SK-N-SH (cell line): ENCODE measurements around the gene CCM2. TPM values are rescaled to one million over a fixed set of nuclear protein-coding genes. Genes with fewer than 3 reads are reported as not detected.

Experiments used
- CTCF ChIA-PET: fragments of 300-600, 350-600 bp; formaldehyde crosslinking; extraction: SDS; loops from one replicate; lab custom pipeline; 2021; lab: Yijun Ruan, JAX
- POLR2A ChIA-PET: fragments of 350-600 bp; sonication (Branson Sonifier 250); formaldehyde crosslinking; extraction: SDS; loops from one replicate; lab custom pipeline; 2020; ENCODE audit warnings: antibody characterized with exemption, inconsistent platforms; lab: Yijun Ruan, JAX
- DNase-seq: peaks from one replicate; pipeline ENCODE4 v3.0.0; 2012
- H2AFZ ChIP-seq: fragments of 200-600 bp; sonication (generic); 2 replicates; pipeline ENCODE4 v1.8.1; 2016; ENCODE audit warnings: antibody characterized with exemption, mild to moderate bottlenecking, low read depth
- H3F3A ChIP-seq: fragments of 200-600 bp; sonication (generic); replicated peaks from 2 replicates; pipeline ENCODE3; 2016; ENCODE audit warnings: antibody characterized with exemption, mild to moderate bottlenecking; ENCODE audit not compliant: insufficient read depth
- H3K27ac ChIP-seq, 2 experiments: fragments of 200-500 bp in 1 of 2; fragments of 200-600 bp in 1 of 2; sonication (Bioruptor generic) in 1 of 2; sonication (generic), shearing (Covaris generic) in 1 of 2; 2 replicates each; pipeline versions ENCODE4 v1.5.1 to v1.6.1; 2014 to 2016; ENCODE audit warnings: low read depth in 2 of 2, inconsistent platforms in 1 of 2, low read length in 1 of 2, mild to moderate bottlenecking in 1 of 2, mixed read lengths in 1 of 2
- H3K27me3 ChIP-seq: fragments of 200-600 bp; sonication (generic), shearing (Covaris generic); 2 replicates; pipeline ENCODE4 v1.6.1; 2016; ENCODE audit warnings: mixed run types; ENCODE audit not compliant: insufficient read depth
- H3K36me3 ChIP-seq, 2 experiments: fragments of 200-500 bp in 1 of 2; fragments of 200-600 bp in 1 of 2; sonication (Bioruptor generic) in 1 of 2; sonication (generic) in 1 of 2; replicated peaks in 1 of 2; 2 replicates each; pipeline versions ENCODE3 to v1.5.1; 2014 to 2016; ENCODE audit warnings: low read length in 1 of 2, mild to moderate bottlenecking in 1 of 2; ENCODE audit not compliant: insufficient read depth in 2 of 2, control insufficient read depth in 1 of 2
- H3K4me1 ChIP-seq, 2 experiments: fragments of 200-500 bp in 1 of 2; fragments of 200-600 bp in 1 of 2; sonication (Bioruptor generic) in 1 of 2; sonication (generic), shearing (Covaris generic) in 1 of 2; 2 replicates each; pipeline versions ENCODE4 v1.5.1 to v1.6.1; 2014 to 2016; ENCODE audit warnings: low read depth in 1 of 2, low read length in 1 of 2, mixed run types in 1 of 2; ENCODE audit not compliant: insufficient read depth in 2 of 2, control insufficient read depth in 1 of 2
- H3K4me2 ChIP-seq: fragments of 200-600 bp; sonication (generic), shearing (Covaris generic); 2 replicates; pipeline ENCODE4 v1.6.1; 2017; ENCODE audit warnings: mixed run types
- H3K4me3 ChIP-seq, 2 experiments: fragments of 200-500 bp in 1 of 2; fragments of 200-600 bp in 1 of 2; sonication (Bioruptor generic) in 1 of 2; sonication (generic), shearing (Covaris generic) in 1 of 2; 2 replicates each; pipeline versions ENCODE4 v1.5.1 to v1.8.1; 2014 to 2016; ENCODE audit warnings: low read depth in 2 of 2, inconsistent platforms in 1 of 2, low read length in 1 of 2, mild to moderate bottlenecking in 1 of 2, mixed read lengths in 1 of 2, moderate library complexity in 1 of 2
- H3K79me2 ChIP-seq: fragments of 200-600 bp; sonication (generic); 2 replicates; pipeline ENCODE4 v1.8.1; 2017; ENCODE audit warnings: mild to moderate bottlenecking; ENCODE audit not compliant: insufficient read depth
- H3K9ac ChIP-seq: fragments of 200-600 bp; sonication (generic); 2 replicates; pipeline ENCODE4 v1.6.1; 2017; ENCODE audit warnings: mixed run types
- H3K9me2 ChIP-seq: fragments of 200-600 bp; sonication (generic); 2 replicates; pipeline ENCODE4 v1.6.1; 2017; ENCODE audit warnings: mixed run types
- H3K9me3 ChIP-seq: fragments of 200-600 bp; sonication (generic); 2 replicates; pipeline ENCODE4 v1.6.1; 2017; ENCODE audit warnings: mixed run types, mild to moderate bottlenecking, moderate library complexity
- H4K20me1 ChIP-seq: fragments of 200-600 bp; sonication (generic); 2 replicates; pipeline ENCODE4 v1.6.1; 2017; ENCODE audit warnings: mild to moderate bottlenecking, mixed run types; ENCODE audit not compliant: insufficient read depth
- FOXJ3 ChIP-seq: sonication (generic); formaldehyde crosslinking; IDR thresholded peaks from 2 replicates; pipeline ENCODE4 v1.5.1; 2020; ENCODE audit warnings: mild to moderate bottlenecking, missing genetic modification reagents
- GATA2 ChIP-seq: sonication (generic); formaldehyde crosslinking; IDR thresholded peaks from 2 replicates; pipeline ENCODE4 v1.5.0; 2020; ENCODE audit warnings: mild to moderate bottlenecking, missing genetic modification reagents
- RXRA ChIP-seq: IDR thresholded peaks from 2 replicates; pipeline ENCODE4 v1.4.0; 2012; ENCODE audit warnings: low read depth, mild to moderate bottlenecking, borderline replicate concordance
- SMC3 ChIP-seq: IDR thresholded peaks from 2 replicates; pipeline ENCODE4 v1.6.1; 2012; ENCODE audit warnings: low read depth, low read length, improper control_type of control experiment
- TAF1 ChIP-seq: IDR thresholded peaks from 2 replicates; pipeline ENCODE4 v1.6.1; 2012; ENCODE audit warnings: low read depth, mild to moderate bottlenecking, low read length, moderate library complexity, borderline replicate concordance
- WGBS: methylation state at CpG from one replicate; pipeline ENCODE4 v1.1.6; 2017; ENCODE audit warnings: low lambda C conversion rate; 5-methylcytosine and 5-hydroxymethylcytosine counted together
- polyA plus RNA-seq, 3 experiments: library from polyadenylated mRNA; depleted of rRNA; stranded (reverse); fragments of >200 nt; gene quantifications; 2 replicates each; pipeline ENCODE4 v1.2.3, GENCODE V29; 2012
- TF ChIP-seq, protein P1 (sequence below): IDR thresholded peaks from 2 replicates; pipeline ENCODE4; 2012
- TF ChIP-seq, protein P2 (sequence below): fragments of 200-600 bp; sonication (generic); IDR thresholded peaks from 2 replicates; pipeline ENCODE4 v1.6.1; 2017; ENCODE audit warnings: antibody characterized with exemption, mild to moderate bottlenecking, moderate library complexity

The CCM2 gene
- polyA plus RNA-seq, 1 of the 3 experiments (the other 2 are of a cell fraction): 83.2 TPM

DNA sequence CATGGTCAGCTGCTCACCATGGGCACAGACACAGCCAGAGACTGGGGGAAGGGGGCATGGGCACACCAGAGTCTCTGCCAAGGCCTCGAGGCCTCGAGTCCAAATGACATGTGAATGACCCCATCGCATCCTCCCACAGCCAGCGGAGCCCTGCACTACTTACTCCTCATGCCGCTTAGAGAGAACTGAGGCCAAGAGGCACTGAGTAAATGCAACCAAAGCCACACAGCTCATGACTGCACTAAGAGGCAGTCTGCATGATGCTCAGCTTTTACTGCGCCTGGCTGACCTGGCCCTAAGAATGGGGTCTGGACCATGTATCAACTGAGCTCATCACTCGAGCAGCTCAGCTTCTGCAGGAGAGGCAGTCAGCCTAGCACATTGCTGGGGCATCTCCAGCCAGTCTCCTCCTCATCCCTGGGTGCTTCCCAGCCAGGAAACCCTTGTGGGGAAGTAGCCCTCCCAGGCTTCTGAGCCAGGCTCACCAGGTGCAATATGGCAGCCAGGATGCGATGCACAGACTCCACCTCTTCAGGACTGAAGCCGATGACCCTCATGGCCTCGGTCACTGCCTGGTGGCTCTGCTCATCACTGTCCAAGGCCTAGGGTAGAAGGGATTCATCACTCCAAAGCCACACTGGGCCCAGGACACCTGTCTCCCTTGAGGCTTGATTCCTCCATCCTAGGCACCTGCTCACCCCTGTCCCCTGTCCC is 28.7 kb upstream of the CCM2 start:
- no peaks in the 10 kb centered on the region for H3K9me2 ChIP-seq
- CTCF ChIA-PET: interaction anchor here (0.6 to 6.2 kb wide), 2 partner anchors 140 to 165 kb away, joined by 3 to 125 read pairs; partner anchors contain the start of gene TBRG4
- H3K9ac ChIP-seq: no peak overlapping the region
- no peaks in the 10 kb centered on the region for H3K9me3 ChIP-seq
- TF ChIP-seq, protein P1, sequence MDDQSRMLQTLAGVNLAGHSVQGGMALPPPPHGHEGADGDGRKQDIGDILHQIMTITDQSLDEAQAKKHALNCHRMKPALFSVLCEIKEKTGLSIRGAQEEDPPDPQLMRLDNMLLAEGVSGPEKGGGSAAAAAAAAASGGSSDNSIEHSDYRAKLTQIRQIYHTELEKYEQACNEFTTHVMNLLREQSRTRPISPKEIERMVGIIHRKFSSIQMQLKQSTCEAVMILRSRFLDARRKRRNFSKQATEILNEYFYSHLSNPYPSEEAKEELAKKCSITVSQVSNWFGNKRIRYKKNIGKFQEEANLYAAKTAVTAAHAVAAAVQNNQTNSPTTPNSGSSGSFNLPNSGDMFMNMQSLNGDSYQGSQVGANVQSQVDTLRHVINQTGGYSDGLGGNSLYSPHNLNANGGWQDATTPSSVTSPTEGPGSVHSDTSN: no peak
- no peak for TF ChIP-seq SMC3
- TF ChIP-seq FOXJ3: no peak
- TF ChIP-seq, protein P2, sequence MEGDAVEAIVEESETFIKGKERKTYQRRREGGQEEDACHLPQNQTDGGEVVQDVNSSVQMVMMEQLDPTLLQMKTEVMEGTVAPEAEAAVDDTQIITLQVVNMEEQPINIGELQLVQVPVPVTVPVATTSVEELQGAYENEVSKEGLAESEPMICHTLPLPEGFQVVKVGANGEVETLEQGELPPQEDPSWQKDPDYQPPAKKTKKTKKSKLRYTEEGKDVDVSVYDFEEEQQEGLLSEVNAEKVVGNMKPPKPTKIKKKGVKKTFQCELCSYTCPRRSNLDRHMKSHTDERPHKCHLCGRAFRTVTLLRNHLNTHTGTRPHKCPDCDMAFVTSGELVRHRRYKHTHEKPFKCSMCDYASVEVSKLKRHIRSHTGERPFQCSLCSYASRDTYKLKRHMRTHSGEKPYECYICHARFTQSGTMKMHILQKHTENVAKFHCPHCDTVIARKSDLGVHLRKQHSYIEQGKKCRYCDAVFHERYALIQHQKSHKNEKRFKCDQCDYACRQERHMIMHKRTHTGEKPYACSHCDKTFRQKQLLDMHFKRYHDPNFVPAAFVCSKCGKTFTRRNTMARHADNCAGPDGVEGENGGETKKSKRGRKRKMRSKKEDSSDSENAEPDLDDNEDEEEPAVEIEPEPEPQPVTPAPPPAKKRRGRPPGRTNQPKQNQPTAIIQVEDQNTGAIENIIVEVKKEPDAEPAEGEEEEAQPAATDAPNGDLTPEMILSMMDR: no peak
- TF ChIP-seq GATA2 (CRISPR knock-in tag): no peak
- no peak for TF ChIP-seq RXRA
- no peaks in the 10 kb centered on the region for H4K20me1 ChIP-seq
- peak; percentile 18 for DNase-seq
- no peaks in the 10 kb centered on the region for H3K36me3 ChIP-seq
- no peak overlapping the region for H3K4me2 ChIP-seq
- H3K27ac ChIP-seq: no peak overlapping the region
- WGBS: 73% methylated on average over 7 of the region's 10 CpGs
- no peak overlapping the region for H2AFZ ChIP-seq
- peaks cover 0 to 3% of the 10 kb centered on the region in 2 experiments; a peak in 1 of 4 replicates for H3K4me1 ChIP-seq
- POLR2A ChIA-PET: interaction anchor here (1.3 to 1.8 kb wide), 2 partner anchors 11 to 164 kb away, joined by 3 to 8 read pairs; no protein-coding TSS in a partner anchor
- no peaks in the 10 kb centered on the region for H3F3A ChIP-seq
- no peaks in the 10 kb centered on the region for H3K27me3 ChIP-seq
- no peaks in the 10 kb centered on the region for H3K79me2 ChIP-seq
- H3K4me3 ChIP-seq: no peak overlapping the region

DNA sequence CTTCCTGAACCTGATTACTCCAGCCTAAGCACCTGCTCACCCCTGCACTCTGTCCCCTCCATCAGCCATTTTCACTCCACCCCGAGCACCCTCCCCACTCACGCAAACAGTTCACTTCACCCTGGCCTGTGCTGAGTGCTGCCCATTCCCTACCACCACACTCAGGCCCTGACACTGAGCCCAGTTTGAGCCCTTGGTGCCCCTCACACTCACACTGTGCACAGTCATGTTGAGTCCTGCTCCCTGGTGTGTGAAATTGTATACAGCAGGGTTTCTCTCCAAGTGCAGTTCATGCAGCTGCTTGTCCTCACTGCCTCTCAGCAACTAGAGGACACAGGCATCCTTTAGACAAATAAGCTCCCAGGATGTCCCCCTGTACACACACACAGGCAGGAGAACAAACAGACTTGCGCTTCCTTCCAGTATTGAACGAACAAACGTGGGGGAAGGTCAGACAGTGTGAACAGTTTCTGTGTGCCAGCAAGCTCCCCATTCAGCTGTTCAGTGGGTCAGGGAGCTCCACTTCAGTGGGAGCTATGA is 28.0 kb upstream of the CCM2 start:
- TF ChIP-seq TAF1: no peak
- Histone ChIP-seq H3F3A (no peaks in the 10 kb centered on the region), H2AFZ (no peak overlapping the region), H3K4me2 (no peak overlapping the region), H3K9ac (no peak overlapping the region), H3K36me3 (no peaks in the 10 kb centered on the region), H4K20me1 (no peaks in the 10 kb centered on the region), H3K79me2 (no peaks in the 10 kb centered on the region), H3K4me3 (no peak overlapping the region), H3K9me2 (no peaks in the 10 kb centered on the region), H3K4me1 (peaks cover 0 to 3% of the 10 kb centered on the region in 2 experiments; a peak in 1 of 4 replicates), H3K27me3 (no peaks in the 10 kb centered on the region), H3K9me3 (no peaks in the 10 kb centered on the region), H3K27ac (no peak overlapping the region)
- DNase-seq: no peak
- ChIA-PET CTCF (interaction anchor here (0.6 to 6.2 kb wide), 6 partner anchors 13 to 384 kb away, joined by 3 to 125 read pairs (median 14); partner anchors contain the start of gene TBRG4), POLR2A (interaction anchor here (1.3 to 2.8 kb wide), 4 partner anchors 10 to 164 kb away, joined by 3 to 16 read pairs (median 9); partner anchors contain the start of gene TBRG4)
- 62% methylated on average over 5 of the region's 5 CpGs for WGBS
